ENCODE data around the gene NRDC. TPM values are rescaled to one million over a fixed set of nuclear protein-coding genes. Genes with fewer than 3 reads are reported as not detected.

Gene NRDC
- total and polyA plus RNA-seq, 10 of the 15 experiments (the other 5 are each of a cell fraction or from before 2014, with no cell fraction given) = 50.1 to 134 (median 90.4) TPM

- H3K79me2 ChIP-seq (ENCODE audit: control insufficient read depth, insufficient read depth, low read length) = no peaks in the 10 kb centered on the region
- no peak overlapping the region for H2AFZ ChIP-seq (ENCODE audit: control insufficient read depth, low read depth, low read length)
- no peak overlapping the region for H3K4me3 ChIP-seq
- no peaks in the 10 kb centered on the region for H3K9me3 ChIP-seq (replicated peaks; ENCODE audit: control insufficient read depth, insufficient read depth, low read length)
- WGBS (ENCODE audit: insufficient coverage, insufficient replicate concordance, low lambda C conversion rate, missing lambda C conversion rate) = 35% methylated on average over 6 of the region's 6 CpGs
- BruUV-seq (replicated peaks) = no TSS peak
- ChIA-PET RAD21 (ENCODE audit: unreplicated experiment) (interaction anchor here (0.7 to 5.1 kb wide), 18 partner anchors 9 to 328 kb away, joined by 3 to 96 read pairs (median 4); no protein-coding TSS in a partner anchor), CTCF (interaction anchor here (0.8 to 6.5 kb wide), 26 partner anchors 9 to 181 kb away, joined by 3 to 177 read pairs (median 6); partner anchors contain the start of genes KTI12 and RAB3B), POLR2A (no interaction called here), SMC1A (ENCODE audit: uncharacterized antibody, unreplicated experiment) (interaction anchor here (0.6 to 6.8 kb wide), 15 partner anchors 15 to 395 kb away, joined by 3 to 99 read pairs (median 9); no protein-coding TSS in a partner anchor)
- peaks cover 0 to 5% of the 10 kb centered on the region in 2 experiments; a peak in 1 of 4 replicates for H3K27me3 ChIP-seq (replicated peaks in 1 of 2; ENCODE audit: control insufficient read depth in 2 of 2, insufficient read depth in 2 of 2, low read length in 1 of 2)
- no peak overlapping the region for H3K4me2 ChIP-seq (ENCODE audit: control insufficient read depth, insufficient read depth)
- no peaks in the 10 kb centered on the region for H4K20me1 ChIP-seq (ENCODE audit: control insufficient read depth, insufficient read depth)
- no peak overlapping the region for H3K9ac ChIP-seq (ENCODE audit: control insufficient read depth, insufficient read depth, low read length)
- in situ Hi-C loops (cut with MboI) (no loop called here), intact Hi-C loops (cut with micrococcal nuclease; ENCODE audit: unreplicated experiment) (loop anchor here (5.0 kb wide), 1 partner anchor 399 kb away; no protein-coding TSS in a partner anchor)
- H3K27ac ChIP-seq (ENCODE audit: control insufficient read depth, insufficient read depth) = no peak overlapping the region
- ATAC-seq = no peak
- FAIRE-seq = no peak
- H3K36me3 ChIP-seq (ENCODE audit: control insufficient read depth in 2 of 2, insufficient read depth in 2 of 2, low read length in 1 of 2) = no peaks in the 10 kb centered on the region
- no peak for DNase-seq (ENCODE audit: low read depth, low spot score)
- no peaks in the 10 kb centered on the region for H3K4me1 ChIP-seq (ENCODE audit: control insufficient read depth, insufficient read depth, low read length)
- TF ChIP-seq RB1 (IDR thresholded peaks at IDR 0.05; ENCODE audit: borderline replicate concordance) (no peak), REST (IDR thresholded peaks at IDR 0.05; ENCODE audit: low read depth, low read length) (no peak), TBL1XR1 (IDR thresholded peaks at IDR 0.05; ENCODE audit: low read depth, low read length) (no peak), ZBTB11 (CRISPR knock-in tag; IDR thresholded peaks at IDR 0.05) (no peak), YY1 (IDR thresholded peaks at IDR 0.05; ENCODE audit: low read depth, low read length) (no peak), DPF2 (IDR thresholded peaks at IDR 0.05) (no peak), HDGF (IDR thresholded peaks at IDR 0.05) (no peak), SKIL (IDR thresholded peaks at IDR 0.05; ENCODE audit: low read depth, poor library complexity, severe bottlenecking) (no peak), SPI1 (IDR thresholded peaks at IDR 0.05; ENCODE audit: borderline replicate concordance, insufficient read depth, low read depth, low read length) (no peak), BACH1 (IDR thresholded peaks at IDR 0.05; ENCODE audit: borderline replicate concordance) (no peak), E2F8 (IDR thresholded peaks at IDR 0.05; ENCODE audit: low read depth, partially characterized antibody) (no peak)
Measured at GRCh38 chr1:51898090-51898734, 19.7 kb upstream of the NRDC start.

Data from GM12878 (cell line).